Subcutaneous adipose tissue (tissue), 4 donors: ENCODE results near the gene PSMA7. TPM values are rescaled to one million over a fixed set of nuclear protein-coding genes. Genes with fewer than 3 reads are reported as not detected.

Source experiments
- total RNA-seq, 4 donors: library from RNA; depleted of rRNA; stranded (reverse); fragments of >200 nt; gene quantifications; one replicate each; pipeline ENCODE4 v1.1.0, GENCODE V29; 2016
- TF ChIP-seq, protein P1 (sequence below): fragments of 450-650 bp; IDR thresholded peaks from one replicate; pipeline ENCODE4 v1.5.1; 2016; ENCODE audit warnings: low read depth, mild to moderate bottlenecking, control low read depth, antibody characterized with exemption, moderate library complexity

Gene PSMA7
- total RNA-seq, 4 donors from 2014 or later: 299 to 630 (median 399) TPM

DNA sequence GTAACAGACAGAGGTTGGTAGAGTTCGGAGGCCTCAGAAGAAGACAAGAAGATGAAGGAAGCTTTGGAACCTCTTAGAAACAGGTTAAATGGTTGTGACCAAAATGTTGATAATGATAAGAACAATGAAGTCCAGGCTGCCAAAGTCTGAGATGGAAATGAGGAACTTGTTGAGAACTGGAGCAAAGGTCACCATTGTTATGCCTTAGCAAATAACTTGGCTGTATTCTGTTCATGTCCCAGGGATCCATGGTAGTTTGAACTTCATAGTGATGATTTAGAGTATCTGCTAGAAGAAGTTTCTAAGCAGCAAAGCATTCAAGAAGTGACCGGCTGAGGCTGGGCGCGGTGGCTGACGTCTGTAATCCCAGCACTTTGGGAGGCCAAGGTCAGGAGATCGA lies 32.0 kb downstream of the PSMA7 start:
- TF ChIP-seq, protein P1, sequence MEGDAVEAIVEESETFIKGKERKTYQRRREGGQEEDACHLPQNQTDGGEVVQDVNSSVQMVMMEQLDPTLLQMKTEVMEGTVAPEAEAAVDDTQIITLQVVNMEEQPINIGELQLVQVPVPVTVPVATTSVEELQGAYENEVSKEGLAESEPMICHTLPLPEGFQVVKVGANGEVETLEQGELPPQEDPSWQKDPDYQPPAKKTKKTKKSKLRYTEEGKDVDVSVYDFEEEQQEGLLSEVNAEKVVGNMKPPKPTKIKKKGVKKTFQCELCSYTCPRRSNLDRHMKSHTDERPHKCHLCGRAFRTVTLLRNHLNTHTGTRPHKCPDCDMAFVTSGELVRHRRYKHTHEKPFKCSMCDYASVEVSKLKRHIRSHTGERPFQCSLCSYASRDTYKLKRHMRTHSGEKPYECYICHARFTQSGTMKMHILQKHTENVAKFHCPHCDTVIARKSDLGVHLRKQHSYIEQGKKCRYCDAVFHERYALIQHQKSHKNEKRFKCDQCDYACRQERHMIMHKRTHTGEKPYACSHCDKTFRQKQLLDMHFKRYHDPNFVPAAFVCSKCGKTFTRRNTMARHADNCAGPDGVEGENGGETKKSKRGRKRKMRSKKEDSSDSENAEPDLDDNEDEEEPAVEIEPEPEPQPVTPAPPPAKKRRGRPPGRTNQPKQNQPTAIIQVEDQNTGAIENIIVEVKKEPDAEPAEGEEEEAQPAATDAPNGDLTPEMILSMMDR: no peak

DNA sequence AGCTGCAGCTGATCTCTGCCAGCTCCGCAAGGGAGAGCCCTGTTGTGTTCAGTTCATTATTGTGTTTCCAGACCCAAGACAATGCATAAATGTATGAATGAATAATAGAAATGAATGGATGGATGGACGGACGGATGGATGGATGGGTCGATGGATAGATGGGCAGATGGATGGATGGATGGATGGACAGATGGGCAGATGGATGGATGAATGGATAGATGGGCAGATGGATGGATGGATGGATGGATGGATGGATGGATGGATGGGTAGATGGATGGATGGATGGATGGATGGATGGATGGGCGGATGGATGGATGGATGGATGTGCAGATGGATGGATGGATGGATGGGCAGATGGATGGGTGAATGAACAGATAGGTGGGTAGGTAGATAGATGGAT lies 37.6 kb downstream of the PSMA7 start:
- TF ChIP-seq, protein P1: no peak

DNA sequence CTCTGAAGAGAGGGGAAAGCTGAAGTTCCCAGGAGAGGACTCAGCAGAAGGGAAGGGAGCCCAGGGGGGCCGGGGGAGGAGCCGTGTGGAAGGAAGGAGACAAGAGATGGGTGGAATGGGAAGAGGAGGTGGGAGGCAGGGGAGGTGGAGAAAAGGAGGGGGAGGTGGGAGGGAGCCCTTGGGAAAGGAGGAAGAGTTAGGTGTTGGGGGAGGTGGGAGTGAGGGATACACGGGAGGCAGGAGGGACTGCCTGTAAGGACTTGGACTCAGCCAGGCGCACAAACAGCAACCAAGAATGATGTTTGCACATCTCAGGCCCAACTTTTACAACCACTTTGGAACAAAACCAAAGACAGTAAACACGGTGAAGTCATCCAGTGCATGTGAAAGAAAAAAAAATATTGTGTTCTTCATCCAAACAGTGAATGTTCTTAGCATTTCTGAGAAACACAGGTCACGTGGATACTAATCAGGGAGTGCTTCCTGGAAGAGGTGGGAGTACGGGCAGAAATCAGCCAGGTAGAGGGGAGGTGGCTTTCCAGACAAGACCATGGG lies 38.3 kb downstream of the PSMA7 start:
- TF ChIP-seq, protein P1: no peak

DNA sequence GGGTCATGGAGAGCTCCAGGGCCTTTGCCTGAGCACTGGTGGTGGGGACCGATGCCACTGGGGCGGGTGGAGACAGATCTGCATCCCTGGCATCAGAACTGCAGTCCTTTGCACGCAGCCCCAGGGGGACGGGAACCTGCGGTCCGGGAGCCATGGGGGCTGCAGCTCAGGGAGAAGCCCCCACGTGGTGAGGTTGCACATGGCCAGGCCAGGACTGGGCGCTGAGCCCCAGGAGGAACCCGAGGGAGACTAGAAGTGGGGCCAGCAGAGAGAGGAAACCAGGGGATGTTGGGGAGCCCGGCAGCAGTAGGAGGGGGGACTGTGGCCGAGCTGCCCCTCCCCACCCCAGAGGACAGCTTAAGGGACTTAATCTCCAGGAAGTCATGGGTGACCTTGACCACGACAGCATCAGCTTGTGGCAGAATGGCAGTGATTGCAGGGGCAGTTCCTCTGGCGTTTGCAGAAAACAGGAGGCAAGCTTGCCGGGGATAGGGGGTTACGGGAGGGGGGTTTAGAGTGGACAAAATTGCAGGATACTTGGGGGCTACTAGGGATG lies 38.9 kb downstream of the PSMA7 start:
- TF ChIP-seq, protein P1: no peak

DNA sequence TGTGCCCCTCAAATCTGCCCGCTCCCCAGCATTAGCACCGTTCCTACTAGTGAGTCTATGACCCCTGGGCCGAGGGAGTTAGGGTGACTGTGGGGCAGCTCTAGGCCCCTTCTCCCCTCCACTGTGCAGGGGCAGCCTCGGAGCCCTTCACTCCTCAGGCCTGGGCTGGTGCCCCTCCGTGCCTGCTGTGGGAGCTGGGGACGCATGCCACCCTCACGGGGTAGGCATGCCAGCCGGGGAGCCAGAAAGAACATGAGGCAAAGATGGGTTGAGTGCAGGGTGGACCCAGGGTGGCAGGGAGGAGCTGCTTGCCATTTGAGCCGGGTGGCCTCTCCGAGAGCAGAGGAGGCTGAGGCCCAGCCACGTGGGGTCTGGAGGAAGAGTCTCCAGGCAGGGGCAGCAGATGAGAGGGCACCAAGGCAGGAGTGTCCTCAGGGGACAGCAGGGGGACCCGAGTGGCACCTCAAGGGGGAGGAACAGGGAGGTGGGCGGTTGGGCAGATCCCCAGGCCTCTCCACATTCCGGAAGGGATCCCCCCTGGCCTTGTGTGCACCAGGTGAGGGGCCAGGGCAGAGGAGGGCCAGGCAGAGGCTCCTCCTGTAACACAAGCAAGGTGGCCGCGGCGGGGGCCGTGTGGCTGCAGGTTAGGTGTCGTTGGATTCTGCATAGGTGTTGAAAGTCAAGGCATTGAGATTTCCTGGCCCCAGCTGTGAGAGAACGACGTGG lies 39.5 kb downstream of the PSMA7 start:
- TF ChIP-seq, protein P1: no peak

DNA sequence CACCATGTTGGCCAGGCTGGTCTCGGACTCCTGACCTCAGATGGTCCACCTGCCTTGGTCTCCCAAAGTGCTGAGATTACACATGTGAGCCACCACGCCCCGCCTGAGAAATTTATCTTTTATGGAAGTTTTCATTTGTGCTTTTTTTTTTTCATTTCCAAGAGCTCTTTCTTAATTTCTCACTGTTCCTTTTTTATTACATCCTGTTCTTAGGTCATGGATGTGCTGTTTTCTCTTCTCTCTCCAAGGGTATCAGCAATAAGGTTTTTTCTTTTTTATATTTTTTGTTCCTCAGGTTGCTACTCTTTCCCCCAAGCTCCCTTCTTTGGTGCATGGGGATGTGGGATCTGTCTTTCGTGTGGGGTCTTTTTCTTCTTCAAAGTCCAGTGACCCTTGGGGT lies 42.1 kb downstream of the PSMA7 start:
- TF ChIP-seq, protein P1: no peak

DNA sequence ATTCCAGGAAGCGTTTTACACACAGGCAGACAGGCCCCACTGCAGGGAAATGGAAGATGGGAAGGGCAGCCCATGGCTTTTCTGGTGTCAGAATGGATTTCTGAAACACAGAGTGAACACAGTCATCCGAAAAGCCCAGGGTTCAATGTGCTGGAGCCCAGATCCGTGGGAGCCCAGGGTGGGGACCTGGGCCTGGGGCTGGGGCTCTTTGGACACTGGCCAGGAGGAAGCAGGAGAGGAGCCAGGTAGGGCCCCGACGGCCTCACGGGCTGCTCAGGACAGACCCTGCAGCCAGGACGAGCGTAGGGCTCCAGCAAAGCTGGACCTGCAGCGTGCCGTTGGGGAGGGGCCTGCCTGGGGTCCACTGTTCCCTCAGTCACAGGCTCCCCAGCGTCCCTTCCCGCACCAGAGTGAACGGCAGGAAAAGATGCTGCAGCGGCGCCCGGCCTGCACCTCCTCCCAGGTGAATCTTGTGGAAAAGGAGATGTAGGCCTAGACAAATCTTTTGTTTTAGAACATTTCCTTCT lies 45.2 kb downstream of the PSMA7 start:
- TF ChIP-seq, protein P1: no peak
